Stimulated activated CD4-positive, alpha-beta T cell treated with anti-CD3 and anti-CD28 coated beads, Interleukin-12 subunit alpha, Interleukin-12 subunit beta, amount 100 ng/mL, for 4 hours (primary cell): ENCODE data around the gene RIC3.

Experiments used
- DNase-seq: peaks from one replicate; pipeline ENCODE4 v3.0.0-alpha.2; 2020

Gene RIC3

GRCh38 chr11:8102296-8102915 is 66.4 kb downstream of the RIC3 start:
- no peak for DNase-seq

GRCh38 chr11:8101421-8101820 is 67.4 kb downstream of the RIC3 start:
- no peak for DNase-seq

- DNase-seq = no peak
These were observed 68.2 kb downstream of the RIC3 start for GRCh38 chr11:8100605-8101004.

GRCh38 chr11:8100158-8100557 is 68.7 kb downstream of the RIC3 start:
- DNase-seq = no peak

GRCh38 chr11:8099291-8099899 is 69.4 kb downstream of the RIC3 start:
- peak; percentile 72 for DNase-seq

- DNase-seq = no peak
These were observed 69.9 kb downstream of the RIC3 start for GRCh38 chr11:8098879-8099278.

- no peak for DNase-seq
These were observed 70.5 kb downstream of the RIC3 start for GRCh38 chr11:8098361-8098760.

GRCh38 chr11:8097926-8098325 is 70.9 kb downstream of the RIC3 start:
- DNase-seq = no peak

- no peak for DNase-seq
These were observed 71.4 kb downstream of the RIC3 start for GRCh38 chr11:8097468-8097867.

GRCh38 chr11:8097062-8097461 is 71.8 kb downstream of the RIC3 start:
- no peak for DNase-seq

- DNase-seq = no peak
These were observed 72.2 kb downstream of the RIC3 start for GRCh38 chr11:8096575-8096974.

- no peak for DNase-seq
These were observed 72.9 kb downstream of the RIC3 start for GRCh38 chr11:8095806-8096522.

- DNase-seq = no peak
These were observed 73.5 kb downstream of the RIC3 start for GRCh38 chr11:8095371-8095770.

GRCh38 chr11:8094656-8095055 is 74.2 kb downstream of the RIC3 start:
- DNase-seq = no peak

- DNase-seq = no peak
These were observed 74.8 kb downstream of the RIC3 start for GRCh38 chr11:8093931-8094575.

- DNase-seq = peak; percentile 40
These were observed 76.0 kb downstream of the RIC3 start for GRCh38 chr11:8092587-8093424.

- no peak for DNase-seq
These were observed 77.1 kb downstream of the RIC3 start for GRCh38 chr11:8091721-8092120.

- DNase-seq = peak; percentile 14
These were observed 78.1 kb downstream of the RIC3 start for GRCh38 chr11:8090756-8091155.

- DNase-seq = no peak
These were observed 78.9 kb downstream of the RIC3 start for GRCh38 chr11:8089791-8090510.

- no peak for DNase-seq
These were observed 81.1 kb downstream of the RIC3 start for GRCh38 chr11:8087756-8088155.

GRCh38 chr11:8087185-8087584 is 81.6 kb downstream of the RIC3 start:
- DNase-seq = no peak

GRCh38 chr11:8086571-8086970 is 82.3 kb downstream of the RIC3 start:
- DNase-seq = no peak
